Measurements from ENCODE around the gene DROSHA.
A peak's percentile ranks its signal among the peaks of the same experiment; 100 is the strongest.
"Not testable (repeated sequence)": the region's sequence is repeated elsewhere in the genome, so short reads cannot be mapped to it uniquely, and the experiment has no call there.

DROSHA gene

DNA sequence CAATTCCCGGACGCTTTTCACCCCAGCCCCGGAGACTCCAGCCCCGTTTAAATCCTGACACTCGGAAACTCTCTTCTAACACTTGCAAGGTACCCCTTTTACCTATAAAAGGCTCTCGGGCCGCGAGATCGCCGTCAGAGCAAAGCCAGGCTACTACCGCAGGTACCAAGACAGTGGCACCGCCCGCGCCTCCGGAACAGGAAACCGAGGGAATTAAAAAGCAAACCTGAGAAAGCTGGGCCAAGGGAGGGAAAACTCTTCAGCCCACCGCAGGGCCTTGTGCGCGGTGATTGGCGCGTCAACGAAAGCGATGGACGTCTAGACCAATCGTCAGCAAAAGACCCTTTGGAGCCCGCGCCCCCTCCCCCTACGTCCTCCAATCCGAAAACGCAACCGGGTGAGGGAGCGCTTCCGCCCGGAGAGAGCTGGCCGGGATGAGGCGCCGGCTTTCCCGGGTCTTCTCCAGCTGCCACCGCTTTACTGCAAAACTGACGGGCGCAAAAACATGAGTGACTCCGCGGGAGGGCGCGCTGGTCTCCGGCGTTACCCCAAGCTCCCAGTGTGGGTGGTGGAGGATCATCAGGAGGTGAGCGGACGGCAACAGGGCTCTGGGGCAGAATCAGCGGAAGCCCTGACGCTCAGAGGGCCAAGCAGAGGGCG is at the start of gene DROSHA, which contains the start of gene C5orf22:
DROSHA (minus strand) TSS at position 206 of the 660 bp plus-strand sequence. CDS start 3,034 bp downstream, outside the sequence.
C5orf22 (plus strand) TSS at position 414 of the 660 bp plus-strand sequence; CDS start at position 506, 92 bp downstream.
- peak within 1 kb of the TSS; percentile 73 for H3K27ac ChIP-seq (ENCODE audit: low read length)
- peaks cover 13 to 34% of the 10 kb centered on the region in 2 donors for H3K4me1 ChIP-seq (ENCODE audit: control insufficient read depth in 1 of 2, insufficient read depth in 2 of 2, low read length in 2 of 2)
- H3K36me3 ChIP-seq (ENCODE audit: control insufficient read depth in 1 of 2, insufficient read depth in 2 of 2, low read length in 2 of 2), result peaks cover 28% of the 10 kb centered on the region in 2 donors
- H3K4me3 ChIP-seq (ENCODE audit: low read depth in 1 of 2, low read length in 2 of 2), result peak within 1 kb of the TSS; percentile 87 to 98
- no peaks in the 10 kb centered on the region for H3K9me3 ChIP-seq (ENCODE audit: control insufficient read depth in 1 of 2, low read length in 2 of 2)
- no peaks in the 10 kb centered on the region for H3K27me3 ChIP-seq (ENCODE audit: low read depth, low read length)

DNA sequence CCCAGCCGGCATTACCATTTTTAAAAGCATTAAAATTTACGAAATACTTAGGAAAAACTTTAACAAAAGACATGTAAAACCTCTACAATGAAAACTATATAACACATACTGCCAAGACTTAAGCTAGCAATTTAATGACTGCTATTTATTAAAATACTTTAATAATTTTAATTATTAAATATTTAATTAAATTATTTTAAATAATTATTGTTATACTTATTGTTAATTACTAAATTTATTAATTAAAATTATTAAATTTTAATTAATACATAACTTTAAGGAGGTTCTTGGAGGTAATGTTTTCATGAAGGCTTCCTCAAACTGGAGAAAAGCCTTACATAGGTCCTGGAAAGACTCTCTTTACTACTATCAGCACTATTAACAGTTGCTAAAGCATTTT is 47.7 kb upstream of the DROSHA start:
- Histone ChIP-seq H3K4me1 (ENCODE audit: control insufficient read depth in 1 of 2, insufficient read depth in 2 of 2, low read length in 2 of 2) (no peaks in the 10 kb centered on the region), H3K9me3 (ENCODE audit: control insufficient read depth in 1 of 2, low read length in 2 of 2) (no peaks in the 10 kb centered on the region), H3K27ac (ENCODE audit: low read length) (no peak overlapping the region), H3K27me3 (ENCODE audit: low read depth, low read length) (no peaks in the 10 kb centered on the region), H3K4me3 (ENCODE audit: low read depth in 1 of 2, low read length in 2 of 2) (no peak overlapping the region), H3K36me3 (ENCODE audit: control insufficient read depth in 1 of 2, insufficient read depth in 2 of 2, low read length in 2 of 2) (no peaks in the 10 kb centered on the region)

GRCh38 chr5:31577438-31577837 is 45.5 kb upstream of the DROSHA start:
- Histone ChIP-seq H3K36me3 (ENCODE audit: control insufficient read depth in 1 of 2, insufficient read depth in 2 of 2, low read length in 2 of 2) (no peaks in the 10 kb centered on the region), H3K4me1 (ENCODE audit: control insufficient read depth in 1 of 2, insufficient read depth in 2 of 2, low read length in 2 of 2) (no peaks in the 10 kb centered on the region), H3K27ac (ENCODE audit: low read length) (no peak overlapping the region), H3K4me3 (ENCODE audit: low read depth in 1 of 2, low read length in 2 of 2) (no peak overlapping the region), H3K9me3 (ENCODE audit: control insufficient read depth in 1 of 2, low read length in 2 of 2) (no peaks in the 10 kb centered on the region), H3K27me3 (ENCODE audit: low read depth, low read length) (no peaks in the 10 kb centered on the region)

GRCh38 chr5:31574772-31575171 is 42.9 kb upstream of the DROSHA start:
- Histone ChIP-seq H3K27me3 (ENCODE audit: low read depth, low read length) (no peaks in the 10 kb centered on the region), H3K36me3 (ENCODE audit: control insufficient read depth in 1 of 2, insufficient read depth in 2 of 2, low read length in 2 of 2) (no peaks in the 10 kb centered on the region), H3K27ac (ENCODE audit: low read length) (no peak overlapping the region), H3K4me3 (ENCODE audit: low read depth in 1 of 2, low read length in 2 of 2) (no peak overlapping the region), H3K9me3 (ENCODE audit: control insufficient read depth in 1 of 2, low read length in 2 of 2) (no peaks in the 10 kb centered on the region), H3K4me1 (ENCODE audit: control insufficient read depth in 1 of 2, insufficient read depth in 2 of 2, low read length in 2 of 2) (no peaks in the 10 kb centered on the region)

- Histone ChIP-seq H3K4me1 (ENCODE audit: control insufficient read depth in 1 of 2, insufficient read depth in 2 of 2, low read length in 2 of 2) (no peaks in the 10 kb centered on the region), H3K27me3 (ENCODE audit: low read depth, low read length) (no peaks in the 10 kb centered on the region), H3K4me3 (ENCODE audit: low read depth in 1 of 2, low read length in 2 of 2) (no peak overlapping the region), H3K36me3 (ENCODE audit: control insufficient read depth in 1 of 2, insufficient read depth in 2 of 2, low read length in 2 of 2) (no peaks in the 10 kb centered on the region), H3K9me3 (ENCODE audit: control insufficient read depth in 1 of 2, low read length in 2 of 2) (no peaks in the 10 kb centered on the region), H3K27ac (ENCODE audit: low read length) (no peak overlapping the region)
Measured at GRCh38 chr5:31573494-31574142, 41.7 kb upstream of the DROSHA start.

- no peaks in the 10 kb centered on the region for H3K9me3 ChIP-seq (ENCODE audit: control insufficient read depth in 1 of 2, low read length in 2 of 2)
- H3K4me3 ChIP-seq (ENCODE audit: low read depth in 1 of 2, low read length in 2 of 2), result no peak overlapping the region
- no peaks in the 10 kb centered on the region for H3K36me3 ChIP-seq (ENCODE audit: control insufficient read depth in 1 of 2, insufficient read depth in 2 of 2, low read length in 2 of 2)
- no peaks in the 10 kb centered on the region for H3K4me1 ChIP-seq (ENCODE audit: control insufficient read depth in 1 of 2, insufficient read depth in 2 of 2, low read length in 2 of 2)
- H3K27me3 ChIP-seq (ENCODE audit: low read depth, low read length), result no peaks in the 10 kb centered on the region
- H3K27ac ChIP-seq (ENCODE audit: low read length), result no peak overlapping the region
Measured at GRCh38 chr5:31569068-31569467, 37.2 kb upstream of the DROSHA start.

GRCh38 chr5:31568302-31568835 is 36.5 kb upstream of the DROSHA start:
- H3K4me3 ChIP-seq (ENCODE audit: low read depth in 1 of 2, low read length in 2 of 2), result no peak overlapping the region
- no peaks in the 10 kb centered on the region for H3K9me3 ChIP-seq (ENCODE audit: control insufficient read depth in 1 of 2, low read length in 2 of 2)
- H3K27ac ChIP-seq (ENCODE audit: low read length), result no peak overlapping the region

DNA sequence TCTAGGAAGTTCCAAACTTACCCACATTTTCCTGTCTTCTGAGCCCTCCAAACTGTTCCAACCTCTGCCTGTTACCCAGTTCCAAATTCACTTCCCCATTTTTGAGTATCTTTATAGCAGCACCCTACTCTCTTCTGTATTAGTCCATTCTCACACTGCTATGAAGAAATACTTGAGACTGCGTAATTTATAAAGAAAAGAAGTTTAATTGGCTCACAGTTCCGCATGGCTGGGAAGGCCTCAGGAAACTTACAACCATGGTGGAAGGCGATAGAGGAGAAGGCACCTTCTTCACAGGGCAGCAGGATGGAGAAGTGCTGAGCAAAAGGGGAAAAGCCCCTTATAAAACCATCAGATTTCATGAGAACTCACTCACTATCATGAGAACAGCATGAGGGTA is 34.5 kb upstream of the DROSHA start:
- H3K36me3 ChIP-seq (ENCODE audit: control insufficient read depth in 1 of 2, insufficient read depth in 2 of 2, low read length in 2 of 2); H3K27ac ChIP-seq (ENCODE audit: low read length); H3K9me3 ChIP-seq (ENCODE audit: control insufficient read depth in 1 of 2, low read length in 2 of 2); H3K27me3 ChIP-seq (ENCODE audit: low read depth, low read length); H3K4me3 ChIP-seq (ENCODE audit: low read depth in 1 of 2, low read length in 2 of 2): not testable (repeated sequence)
- H3K4me1 ChIP-seq (ENCODE audit: control insufficient read depth in 1 of 2, insufficient read depth in 2 of 2, low read length in 2 of 2), result peaks cover 0 to 11% of the 10 kb centered on the region in 2 donors

More at GRCh38 chr5:31568302-31568835, 36.5 kb upstream of the DROSHA start:
- no peaks in the 10 kb centered on the region for H3K27me3 ChIP-seq (ENCODE audit: low read depth, low read length)
- peaks cover 0 to 5% of the 10 kb centered on the region in 2 donors for H3K4me1 ChIP-seq (ENCODE audit: control insufficient read depth in 1 of 2, insufficient read depth in 2 of 2, low read length in 2 of 2)
- no peaks in the 10 kb centered on the region for H3K36me3 ChIP-seq (ENCODE audit: control insufficient read depth in 1 of 2, insufficient read depth in 2 of 2, low read length in 2 of 2)

DNA sequence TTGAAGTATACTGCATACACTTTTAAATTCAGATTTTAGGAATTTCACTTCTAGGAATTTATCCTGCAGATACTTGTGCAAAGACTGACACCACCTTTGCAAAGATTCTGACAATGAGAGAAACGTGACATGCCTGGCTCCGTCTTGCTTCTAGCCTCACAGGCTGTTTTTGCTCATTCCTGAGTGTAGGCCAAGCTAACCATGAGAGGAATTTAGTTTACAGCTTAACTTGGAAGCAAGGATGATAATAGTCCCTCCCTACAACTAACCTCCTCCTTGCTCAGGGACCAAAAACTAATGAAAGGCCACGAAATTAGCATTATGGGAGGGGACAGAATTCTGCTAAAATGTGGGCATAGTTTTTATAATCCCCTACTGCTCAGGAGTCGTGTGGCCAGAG is 31.3 kb upstream of the DROSHA start:
- Histone ChIP-seq H3K9me3 (ENCODE audit: control insufficient read depth in 1 of 2, low read length in 2 of 2) (no peaks in the 10 kb centered on the region), H3K36me3 (ENCODE audit: control insufficient read depth in 1 of 2, insufficient read depth in 2 of 2, low read length in 2 of 2) (no peaks in the 10 kb centered on the region), H3K27ac (ENCODE audit: low read length) (no peak overlapping the region), H3K27me3 (ENCODE audit: low read depth, low read length) (no peaks in the 10 kb centered on the region), H3K4me1 (ENCODE audit: control insufficient read depth in 1 of 2, insufficient read depth in 2 of 2, low read length in 2 of 2) (peaks cover 0 to 11% of the 10 kb centered on the region in 2 donors), H3K4me3 (ENCODE audit: low read depth in 1 of 2, low read length in 2 of 2) (no peak overlapping the region)

- no peaks in the 10 kb centered on the region for H3K27me3 ChIP-seq (ENCODE audit: low read depth, low read length)
- H3K4me1 ChIP-seq (ENCODE audit: control insufficient read depth in 1 of 2, insufficient read depth in 2 of 2, low read length in 2 of 2), result peaks cover 0 to 11% of the 10 kb centered on the region in 2 donors
- peaks cover 0 to 6% of the 10 kb centered on the region in 2 donors for H3K36me3 ChIP-seq (ENCODE audit: control insufficient read depth in 1 of 2, insufficient read depth in 2 of 2, low read length in 2 of 2)
- no peak overlapping the region for H3K27ac ChIP-seq (ENCODE audit: low read length)
- no peaks in the 10 kb centered on the region for H3K9me3 ChIP-seq (ENCODE audit: control insufficient read depth in 1 of 2, low read length in 2 of 2)
- no peak overlapping the region for H3K4me3 ChIP-seq (ENCODE audit: low read depth in 1 of 2, low read length in 2 of 2)
Measured at GRCh38 chr5:31561946-31562345, 30.1 kb upstream of the DROSHA start.

GRCh38 chr5:31559942-31560341 is 28.0 kb upstream of the DROSHA start:
- no peaks in the 10 kb centered on the region for H3K27me3 ChIP-seq (ENCODE audit: low read depth, low read length)
- H3K36me3 ChIP-seq (ENCODE audit: control insufficient read depth in 1 of 2, insufficient read depth in 2 of 2, low read length in 2 of 2), result peaks cover 0 to 22% of the 10 kb centered on the region in 2 donors
- H3K27ac ChIP-seq (ENCODE audit: low read length), result no peak overlapping the region
- H3K9me3 ChIP-seq (ENCODE audit: control insufficient read depth in 1 of 2, low read length in 2 of 2), result no peaks in the 10 kb centered on the region
- H3K4me1 ChIP-seq (ENCODE audit: control insufficient read depth in 1 of 2, insufficient read depth in 2 of 2, low read length in 2 of 2), result peaks cover 0 to 11% of the 10 kb centered on the region in 2 donors
- H3K4me3 ChIP-seq (ENCODE audit: low read depth in 1 of 2, low read length in 2 of 2), result no peak overlapping the region
